ENCODE data around the gene GTPBP3. TPM values are rescaled to one million over a fixed set of nuclear protein-coding genes. Genes with fewer than 3 reads are reported as not detected.

Gene GTPBP3
- total and polyA plus RNA-seq, 2 experiments from 2014 or later = 7.9 to 14.8 TPM

- H4K20me1 ChIP-seq (ENCODE audit: insufficient read depth) = no peaks in the 10 kb centered on the region
- no peak overlapping the region for H3K4me2 ChIP-seq (ENCODE audit: unreplicated experiment)
- in situ Hi-C loops (cut with MboI) = no loop called here
- no peaks in the 10 kb centered on the region for H3K27me3 ChIP-seq (replicated peaks; ENCODE audit: insufficient read depth)
- H3K4me1 ChIP-seq (ENCODE audit: insufficient read depth) = no peaks in the 10 kb centered on the region
- no peaks in the 10 kb centered on the region; the same call in 1 of the 2 replicates for H3K36me3 ChIP-seq (ENCODE audit: low read depth)
- H3F3A ChIP-seq (ENCODE audit: insufficient read depth) = no peaks in the 10 kb centered on the region
- no peaks in the 10 kb centered on the region for H3K9me3 ChIP-seq (ENCODE audit: low read depth)
- DNase-seq = no peak
- no peak overlapping the region for H3K4me3 ChIP-seq
- H3K9ac ChIP-seq = no peak overlapping the region
- H3K27ac ChIP-seq = no peak overlapping the region
- WGBS, 2 experiments (ENCODE audit: low coverage in 1 of 2, low lambda C conversion rate in 2 of 2, missing lambda C conversion rate in 2 of 2) = 93 to 94% methylated on average over 28 to 40 of the region's 40 CpGs
- peaks cover 1% of the 10 kb centered on the region; the same call in 1 of the 2 replicates for H3K79me2 ChIP-seq (ENCODE audit: insufficient read depth)
- H3K9me2 ChIP-seq (ENCODE audit: insufficient read depth) = no peaks in the 10 kb centered on the region
- no peak overlapping the region for H2AFZ ChIP-seq
- TF ChIP-seq EZH2phosphoT487 (IDR thresholded peaks at IDR 0.05; ENCODE audit: insufficient read depth, low read depth) = no peak
- TF ChIP-seq EZH2 (IDR thresholded peaks at IDR 0.05; ENCODE audit: insufficient read depth, poor library complexity, severe bottlenecking) = no peak
These were observed 17.7 kb upstream of the GTPBP3 start for GRCh38 chr19:17319473-17320238.

GRCh38 chr19:17320435-17320834 is 16.9 kb upstream of the GTPBP3 start:
- Histone ChIP-seq H3K4me1 (ENCODE audit: insufficient read depth) (no peaks in the 10 kb centered on the region), H3F3A (ENCODE audit: insufficient read depth) (no peaks in the 10 kb centered on the region), H3K4me3 (no peak overlapping the region), H3K9ac (no peak overlapping the region), H3K36me3 (ENCODE audit: low read depth) (no peaks in the 10 kb centered on the region; the same call in 1 of the 2 replicates), H3K27ac (no peak overlapping the region), H3K27me3 (replicated peaks; ENCODE audit: insufficient read depth) (no peaks in the 10 kb centered on the region), H4K20me1 (ENCODE audit: insufficient read depth) (no peaks in the 10 kb centered on the region), H3K9me3 (ENCODE audit: low read depth) (no peaks in the 10 kb centered on the region), H2AFZ (no peak overlapping the region), H3K4me2 (ENCODE audit: unreplicated experiment) (no peak overlapping the region), H3K79me2 (ENCODE audit: insufficient read depth) (no peaks in the 10 kb centered on the region), H3K9me2 (ENCODE audit: insufficient read depth) (no peaks in the 10 kb centered on the region)
- no peak for DNase-seq
- TF ChIP-seq EZH2 (IDR thresholded peaks at IDR 0.05; ENCODE audit: insufficient read depth, poor library complexity, severe bottlenecking) (no peak), EZH2phosphoT487 (IDR thresholded peaks at IDR 0.05; ENCODE audit: insufficient read depth, low read depth) (no peak)
- 81 to 87% methylated on average over 11 of the region's 11 CpGs for WGBS, 2 experiments (ENCODE audit: low coverage in 1 of 2, low lambda C conversion rate in 2 of 2, missing lambda C conversion rate in 2 of 2)
- in situ Hi-C loops (cut with MboI) = no loop called here

- H3K36me3 ChIP-seq (ENCODE audit: low read depth) = no peaks in the 10 kb centered on the region; the same call in 1 of the 2 replicates
- H4K20me1 ChIP-seq (ENCODE audit: insufficient read depth) = no peaks in the 10 kb centered on the region
- no peak overlapping the region for H3K4me2 ChIP-seq (ENCODE audit: unreplicated experiment)
- H3K9me2 ChIP-seq (ENCODE audit: insufficient read depth) = no peaks in the 10 kb centered on the region
- DNase-seq = no peak
- H3K4me1 ChIP-seq (ENCODE audit: insufficient read depth) = no peaks in the 10 kb centered on the region
- 96 to 98% methylated on average over 18 to 19 of the region's 19 CpGs for WGBS, 2 experiments (ENCODE audit: low coverage in 1 of 2, low lambda C conversion rate in 2 of 2, missing lambda C conversion rate in 2 of 2)
- in situ Hi-C loops (cut with MboI) = no loop called here
- no peak overlapping the region for H3K9ac ChIP-seq
- H3K27ac ChIP-seq = no peak overlapping the region
- no peak overlapping the region for H3K4me3 ChIP-seq
- no peaks in the 10 kb centered on the region for H3K9me3 ChIP-seq (ENCODE audit: low read depth)
- no peak overlapping the region for H2AFZ ChIP-seq
- 0 out of 2 replicates have a peak, but pooled peaks cover 12% of the 10 kb centered on the region for H3F3A ChIP-seq (ENCODE audit: insufficient read depth)
- H3K79me2 ChIP-seq (ENCODE audit: insufficient read depth) = no peaks in the 10 kb centered on the region
- no peak for TF ChIP-seq EZH2phosphoT487 (IDR thresholded peaks at IDR 0.05; ENCODE audit: insufficient read depth, low read depth)
- TF ChIP-seq EZH2 (IDR thresholded peaks at IDR 0.05; ENCODE audit: insufficient read depth, poor library complexity, severe bottlenecking) = no peak
- H3K27me3 ChIP-seq (replicated peaks; ENCODE audit: insufficient read depth) = no peaks in the 10 kb centered on the region
These were observed 15.5 kb upstream of the GTPBP3 start for GRCh38 chr19:17321655-17322489.

GRCh38 chr19:17322854-17323253 is 14.5 kb upstream of the GTPBP3 start:
- 0 out of 2 replicates have a peak, but pooled peaks cover 12% of the 10 kb centered on the region for H3F3A ChIP-seq (ENCODE audit: insufficient read depth)
- H3K27me3 ChIP-seq (replicated peaks; ENCODE audit: insufficient read depth) = no peaks in the 10 kb centered on the region
- H2AFZ ChIP-seq = no peak overlapping the region
- TF ChIP-seq EZH2phosphoT487 (IDR thresholded peaks at IDR 0.05; ENCODE audit: insufficient read depth, low read depth) (no peak), EZH2 (IDR thresholded peaks at IDR 0.05; ENCODE audit: insufficient read depth, poor library complexity, severe bottlenecking) (no peak)
- WGBS, 2 experiments (ENCODE audit: low coverage in 1 of 2, low lambda C conversion rate in 2 of 2, missing lambda C conversion rate in 2 of 2) = 58 to 61% methylated on average over 9 to 10 of the region's 10 CpGs
- in situ Hi-C loops (cut with MboI) = no loop called here
- no peaks in the 10 kb centered on the region for H3K79me2 ChIP-seq (ENCODE audit: insufficient read depth)
- no peaks in the 10 kb centered on the region for H3K36me3 ChIP-seq (ENCODE audit: low read depth)
- no peaks in the 10 kb centered on the region for H3K4me1 ChIP-seq (ENCODE audit: insufficient read depth)
- no peak for DNase-seq
- H3K27ac ChIP-seq = no peak overlapping the region
- peak overlapping the region; percentile 0 for H3K4me2 ChIP-seq (ENCODE audit: unreplicated experiment)
- no peaks in the 10 kb centered on the region for H4K20me1 ChIP-seq (ENCODE audit: insufficient read depth)
- H3K9me3 ChIP-seq (ENCODE audit: low read depth) = no peaks in the 10 kb centered on the region
- H3K9me2 ChIP-seq (ENCODE audit: insufficient read depth) = no peaks in the 10 kb centered on the region
- H3K9ac ChIP-seq = no peak overlapping the region
- no peak overlapping the region for H3K4me3 ChIP-seq

Measured in GM23248 (cell line).